GM23338 (cell line): Measurements from ENCODE around the gene HAO1. TPM values are rescaled to one million over a fixed set of nuclear protein-coding genes. Genes with fewer than 3 reads are reported as not detected.

ENCODE experiments used
- ATAC-seq: fragments of 200-7000 bp; cut with Tn5 transposase; 3 replicates; pipeline ENCODE4 v1.9.1; 2020
- DNase-seq: peaks from one replicate; pipeline ENCODE4 v3.0.0-alpha.2; 2015; ENCODE audit warnings: low spot score
- H2AFZ ChIP-seq: fragments of 200-600 bp; sonication (generic); 2 replicates; pipeline ENCODE4 v1.8.0; 2016; ENCODE audit warnings: antibody characterized with exemption, mild to moderate bottlenecking, moderate library complexity
- H3F3A ChIP-seq: fragments of 200-600 bp; sonication (generic); replicated peaks from 2 replicates; pipeline ENCODE4 v1.8.0; 2017; ENCODE audit warnings: antibody characterized with exemption, mixed run types, low read depth
- H3K27ac ChIP-seq: fragments of 200-600 bp; sonication (generic); 2 replicates; pipeline ENCODE4 v1.6.1; 2016; ENCODE audit warnings: low read depth
- H3K27me3 ChIP-seq: fragments of 200-600 bp; sonication (generic); 2 replicates; pipeline ENCODE4 v1.8.0; 2016; ENCODE audit warnings: mild to moderate bottlenecking, mixed run types, moderate library complexity; ENCODE audit not compliant: insufficient read depth
- H3K36me3 ChIP-seq: fragments of 200-600 bp; sonication (generic); 2 replicates; pipeline ENCODE4 v1.8.0; 2016; ENCODE audit warnings: mild to moderate bottlenecking; ENCODE audit not compliant: insufficient read depth
- H3K4me1 ChIP-seq: fragments of 200-600 bp; sonication (generic); 2 replicates; pipeline ENCODE4 v1.8.0; 2016; ENCODE audit warnings: mild to moderate bottlenecking, moderate library complexity; ENCODE audit not compliant: insufficient read depth
- H3K4me2 ChIP-seq: fragments of 200-600 bp; sonication (generic); 2 replicates; pipeline ENCODE4 v1.7.1; 2017; ENCODE audit warnings: mixed run types
- H3K4me3 ChIP-seq: fragments of 200-600 bp; sonication (generic); 2 replicates; pipeline ENCODE4 v1.6.1; 2016; ENCODE audit warnings: mixed run types
- H3K79me2 ChIP-seq: fragments of 200-600 bp; sonication (generic); replicated peaks from 2 replicates; pipeline ENCODE4 v1.8.0; 2017; ENCODE audit warnings: mild to moderate bottlenecking; ENCODE audit not compliant: insufficient read depth
- H3K9me2 ChIP-seq: fragments of 200-600 bp; sonication (generic); 2 replicates; pipeline ENCODE4 v1.8.0; 2017; ENCODE audit not compliant: insufficient read depth
- H4K20me1 ChIP-seq: fragments of 200-600 bp; sonication (generic); replicated peaks from 2 replicates; pipeline ENCODE4 v1.8.0; 2017; ENCODE audit warnings: mild to moderate bottlenecking; ENCODE audit not compliant: insufficient read depth
- H3K27ac Mint-ChIP-seq: 2 replicates; pipeline ENCODE4 v1.8.0; 2020; ENCODE audit warnings: inconsistent platforms, mild to moderate bottlenecking, moderate library complexity, mixed read lengths
- H3K27me3 Mint-ChIP-seq: 3 replicates; pipeline ENCODE4 v1.8.0; 2022; ENCODE audit warnings: low read depth, mild to moderate bottlenecking, moderate library complexity, mixed read lengths, inconsistent platforms; ENCODE audit not compliant: insufficient read depth, poor library complexity
- H3K36me3 Mint-ChIP-seq: 3 replicates; pipeline ENCODE4 v1.8.0; 2021; ENCODE audit warnings: low read depth, mild to moderate bottlenecking, inconsistent platforms, moderate library complexity, mixed read lengths
- H3K4me1 Mint-ChIP-seq: 3 replicates; pipeline ENCODE4 v1.8.0; 2020; ENCODE audit warnings: mild to moderate bottlenecking, inconsistent platforms, mixed read lengths
- H3K4me3 Mint-ChIP-seq: 3 replicates; pipeline ENCODE4 v1.8.0; 2021; ENCODE audit warnings: moderate library complexity, mild to moderate bottlenecking, inconsistent platforms, mixed read lengths
- H3K9me3 Mint-ChIP-seq: 3 replicates; pipeline ENCODE4 v1.8.0; 2020; ENCODE audit warnings: moderate library complexity, mild to moderate bottlenecking, inconsistent platforms, mixed read lengths
- CREB1 ChIP-seq: fragments of 250-450 bp; sonication (Bioruptor Pico); IDR thresholded peaks from 2 replicates; pipeline ENCODE4 v1.5.0; 2020; ENCODE audit warnings: low read depth, mild to moderate bottlenecking, moderate library complexity
- CTCF ChIP-seq, 2 experiments: fragments of 200-600 bp in 1 of 2; sonication (generic) in 1 of 2; conservative IDR thresholded peaks; 2 replicates each; pipeline versions ENCODE4 v1.5.1 to v1.6.1; 2016 to 2017; ENCODE audit warnings: antibody characterized with exemption in 2 of 2, low read depth in 2 of 2, mild to moderate bottlenecking in 2 of 2, moderate library complexity in 1 of 2
- EZH2 ChIP-seq: fragments of 200-600 bp; sonication (generic); IDR thresholded peaks from one replicate; pipeline ENCODE4 v1.8.0; 2017; ENCODE audit warnings: antibody characterized with exemption, mild to moderate bottlenecking, low read depth; ENCODE audit not compliant: unreplicated experiment
- EZH2phosphoT487 ChIP-seq: fragments of 200-600 bp; sonication (generic); IDR thresholded peaks from one replicate; pipeline ENCODE4 v1.8.1; 2018; ENCODE audit warnings: antibody characterized with exemption; ENCODE audit not compliant: unreplicated experiment
- JUNB ChIP-seq: IDR thresholded peaks from one replicate; pipeline ENCODE4 v1.6.1; 2016; ENCODE audit warnings: antibody characterized with exemption; ENCODE audit not compliant: unreplicated experiment
- NANOG ChIP-seq: IDR thresholded peaks from 2 replicates; pipeline ENCODE4 v1.6.1; 2016; ENCODE audit warnings: antibody characterized with exemption, borderline replicate concordance
- POLR2AphosphoS5 ChIP-seq: IDR thresholded peaks from 2 replicates; pipeline ENCODE4 v1.6.1; 2016; ENCODE audit warnings: antibody characterized with exemption, low read depth
- STAT1 ChIP-seq: IDR thresholded peaks from one replicate; pipeline ENCODE4 v1.6.1; 2016; ENCODE audit warnings: antibody characterized with exemption; ENCODE audit not compliant: unreplicated experiment
- ZNF114 ChIP-seq: fragments of 250-450 bp; sonication (Bioruptor Pico); IDR thresholded peaks from 2 replicates; pipeline ENCODE4 v1.5.0; 2020; ENCODE audit warnings: mild to moderate bottlenecking, moderate library complexity
- ZNF331 ChIP-seq: fragments of 250-450 bp; sonication (Bioruptor Pico); IDR thresholded peaks from 2 replicates; pipeline ENCODE4 v1.5.0; 2020; ENCODE audit warnings: low read depth, mild to moderate bottlenecking, moderate library complexity
- ZNF462 ChIP-seq: fragments of 250-450 bp; sonication (Bioruptor Pico); IDR thresholded peaks from 2 replicates; pipeline ENCODE4 v1.5.0; 2020; ENCODE audit warnings: mild to moderate bottlenecking, moderate library complexity
- polyA plus RNA-seq: library from polyadenylated mRNA; unstranded; fragments of >200 nt; fragmentation: Nextera tagmentation; extraction: Ambion mirVana; gene quantifications from 2 replicates; pipeline ENCODE4 v1.2.1, GENCODE V29; 2016
- total RNA-seq: library from RNA; depleted of rRNA; stranded (reverse); fragments of >200 nt; shearing (Covaris generic); gene quantifications from 2 replicates; pipeline ENCODE4 v1.2.3, GENCODE V29; 2014
- TF ChIP-seq, protein P1 (sequence below): IDR thresholded peaks from one replicate; pipeline ENCODE4 v1.6.1; 2018; ENCODE audit warnings: antibody characterized with exemption; ENCODE audit not compliant: unreplicated experiment
- TF ChIP-seq, protein P2 (sequence below): IDR thresholded peaks from 2 replicates; pipeline ENCODE4 v1.6.1; 2016; ENCODE audit warnings: antibody characterized with exemption

HAO1 gene
- total and polyA plus RNA-seq, 2 experiments from 2014 or later: not detected

- TF ChIP-seq CREB1 (CRISPR knock-in tag) (no peak), STAT1 (no peak)
Measured at GRCh38 chr20:7903429-7903828, 36.8 kb downstream of the HAO1 start (continued).

GRCh38 chr20:7902879-7903278, 37.4 kb downstream of the HAO1 start:
- Histone ChIP-seq H3K36me3 (no peaks in the 10 kb centered on the region), H3K27ac (no peak overlapping the region), H3K79me2 (no peaks in the 10 kb centered on the region), H3K27me3 (no peaks in the 10 kb centered on the region), H3F3A (no peaks in the 10 kb centered on the region), H3K4me1 (no peaks in the 10 kb centered on the region), H3K4me2 (no peak overlapping the region), H2AFZ (no peak overlapping the region), H3K4me3 (no peak overlapping the region), H3K9me2 (no peaks in the 10 kb centered on the region; the same call in 1 of the 2 replicates), H4K20me1 (no peaks in the 10 kb centered on the region)
- no peak for TF ChIP-seq EZH2phosphoT487
- TF ChIP-seq JUNB: no peak
- no peak for TF ChIP-seq CTCF (conservative IDR thresholded peaks at IDR 0.05; ENCODE audit: low read depth in 2 of 2)
- no peak for TF ChIP-seq POLR2AphosphoS5
- TF ChIP-seq EZH2: no peak
- TF ChIP-seq, protein P1, sequence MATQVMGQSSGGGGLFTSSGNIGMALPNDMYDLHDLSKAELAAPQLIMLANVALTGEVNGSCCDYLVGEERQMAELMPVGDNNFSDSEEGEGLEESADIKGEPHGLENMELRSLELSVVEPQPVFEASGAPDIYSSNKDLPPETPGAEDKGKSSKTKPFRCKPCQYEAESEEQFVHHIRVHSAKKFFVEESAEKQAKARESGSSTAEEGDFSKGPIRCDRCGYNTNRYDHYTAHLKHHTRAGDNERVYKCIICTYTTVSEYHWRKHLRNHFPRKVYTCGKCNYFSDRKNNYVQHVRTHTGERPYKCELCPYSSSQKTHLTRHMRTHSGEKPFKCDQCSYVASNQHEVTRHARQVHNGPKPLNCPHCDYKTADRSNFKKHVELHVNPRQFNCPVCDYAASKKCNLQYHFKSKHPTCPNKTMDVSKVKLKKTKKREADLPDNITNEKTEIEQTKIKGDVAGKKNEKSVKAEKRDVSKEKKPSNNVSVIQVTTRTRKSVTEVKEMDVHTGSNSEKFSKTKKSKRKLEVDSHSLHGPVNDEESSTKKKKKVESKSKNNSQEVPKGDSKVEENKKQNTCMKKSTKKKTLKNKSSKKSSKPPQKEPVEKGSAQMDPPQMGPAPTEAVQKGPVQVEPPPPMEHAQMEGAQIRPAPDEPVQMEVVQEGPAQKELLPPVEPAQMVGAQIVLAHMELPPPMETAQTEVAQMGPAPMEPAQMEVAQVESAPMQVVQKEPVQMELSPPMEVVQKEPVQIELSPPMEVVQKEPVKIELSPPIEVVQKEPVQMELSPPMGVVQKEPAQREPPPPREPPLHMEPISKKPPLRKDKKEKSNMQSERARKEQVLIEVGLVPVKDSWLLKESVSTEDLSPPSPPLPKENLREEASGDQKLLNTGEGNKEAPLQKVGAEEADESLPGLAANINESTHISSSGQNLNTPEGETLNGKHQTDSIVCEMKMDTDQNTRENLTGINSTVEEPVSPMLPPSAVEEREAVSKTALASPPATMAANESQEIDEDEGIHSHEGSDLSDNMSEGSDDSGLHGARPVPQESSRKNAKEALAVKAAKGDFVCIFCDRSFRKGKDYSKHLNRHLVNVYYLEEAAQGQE: no peak
- TF ChIP-seq NANOG: no peak
- no peak for TF ChIP-seq CREB1 (CRISPR knock-in tag)
- no peak for TF ChIP-seq STAT1
- TF ChIP-seq ZNF114 (CRISPR knock-in tag): no peak
- no peak for TF ChIP-seq ZNF462
- TF ChIP-seq ZNF331 (CRISPR knock-in tag): no peak
- TF ChIP-seq, protein P2, sequence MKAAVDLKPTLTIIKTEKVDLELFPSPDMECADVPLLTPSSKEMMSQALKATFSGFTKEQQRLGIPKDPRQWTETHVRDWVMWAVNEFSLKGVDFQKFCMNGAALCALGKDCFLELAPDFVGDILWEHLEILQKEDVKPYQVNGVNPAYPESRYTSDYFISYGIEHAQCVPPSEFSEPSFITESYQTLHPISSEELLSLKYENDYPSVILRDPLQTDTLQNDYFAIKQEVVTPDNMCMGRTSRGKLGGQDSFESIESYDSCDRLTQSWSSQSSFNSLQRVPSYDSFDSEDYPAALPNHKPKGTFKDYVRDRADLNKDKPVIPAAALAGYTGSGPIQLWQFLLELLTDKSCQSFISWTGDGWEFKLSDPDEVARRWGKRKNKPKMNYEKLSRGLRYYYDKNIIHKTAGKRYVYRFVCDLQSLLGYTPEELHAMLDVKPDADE: no peak
- Mint-ChIP-seq H3K27me3 (no peaks in the 10 kb centered on the region), H3K9me3 (no peaks in the 10 kb centered on the region), H3K4me1 (no peaks in the 10 kb centered on the region), H3K27ac (no peak overlapping the region), H3K4me3 (no peak overlapping the region), H3K36me3 (no peaks in the 10 kb centered on the region)
- DNase-seq (no peak), ATAC-seq (no peak)
